GM15510 (cell line): ENCODE measurements around the gene LRRIQ4.

ENCODE experiments used
- POLR2A ChIP-seq: IDR thresholded peaks from 3 replicates; pipeline ENCODE4 v1.6.1; 2011; ENCODE audit warnings: borderline replicate concordance; ENCODE audit not compliant: insufficient read length; ENCODE audit errors: extremely low read depth

Gene LRRIQ4

DNA sequence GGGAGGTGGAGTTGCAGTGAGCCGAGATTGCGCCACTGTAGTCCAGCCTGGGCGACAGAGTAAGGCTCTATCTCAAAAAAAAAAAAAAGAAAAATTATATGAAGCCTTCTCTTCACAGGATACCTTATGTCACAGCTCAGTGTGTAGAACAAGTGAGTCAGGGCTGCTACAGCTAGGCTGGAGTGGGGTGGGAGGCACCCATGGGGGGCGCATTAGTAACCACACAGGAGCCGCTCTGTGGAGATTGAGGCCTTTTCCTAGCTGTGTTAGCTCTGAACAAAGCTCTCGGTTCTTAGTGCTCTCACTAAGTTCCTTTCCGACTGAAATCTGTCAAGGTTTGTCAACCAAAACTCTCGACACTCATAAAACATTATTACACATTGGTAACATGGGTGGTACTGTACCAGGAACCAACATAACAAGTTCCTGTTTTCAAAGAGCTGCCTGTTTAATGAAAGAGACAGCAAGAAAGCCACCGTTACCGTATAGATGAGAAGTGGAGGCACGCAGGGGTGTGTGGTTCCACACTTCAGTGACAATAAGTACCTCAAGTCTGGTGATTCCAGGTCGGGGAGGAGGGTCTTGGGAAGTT is 52.6 kb downstream of the LRRIQ4 start:
- no peak for TF ChIP-seq POLR2A

DNA sequence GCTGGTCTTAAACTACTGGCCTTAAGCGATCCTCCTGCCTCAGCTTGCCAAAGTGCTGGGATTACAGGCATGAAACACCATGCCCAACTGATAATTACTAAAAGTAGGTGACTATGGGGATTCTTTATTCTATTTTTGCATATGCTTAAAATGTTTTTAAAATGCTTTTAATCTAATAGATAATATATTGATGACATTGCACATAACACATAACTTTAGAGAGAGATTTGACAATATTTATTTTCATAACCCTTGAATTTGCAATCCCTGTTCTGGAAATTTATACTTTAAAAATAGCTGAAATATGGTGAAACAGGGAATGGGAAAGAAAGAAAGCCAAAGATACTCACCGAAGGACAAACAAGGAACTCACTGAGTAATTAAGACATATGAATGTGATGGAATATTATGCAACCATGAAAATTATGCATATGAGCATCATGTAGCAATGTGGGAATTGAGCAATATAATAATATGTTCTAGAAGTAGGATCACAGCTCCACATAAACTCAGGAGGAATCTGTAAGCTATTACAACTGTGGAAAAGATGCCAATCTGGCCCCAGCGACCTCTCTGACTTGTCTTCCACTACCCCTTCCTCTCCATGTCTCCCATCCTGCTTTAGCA is 55.0 kb downstream of the LRRIQ4 start:
- TF ChIP-seq POLR2A: no peak

DNA sequence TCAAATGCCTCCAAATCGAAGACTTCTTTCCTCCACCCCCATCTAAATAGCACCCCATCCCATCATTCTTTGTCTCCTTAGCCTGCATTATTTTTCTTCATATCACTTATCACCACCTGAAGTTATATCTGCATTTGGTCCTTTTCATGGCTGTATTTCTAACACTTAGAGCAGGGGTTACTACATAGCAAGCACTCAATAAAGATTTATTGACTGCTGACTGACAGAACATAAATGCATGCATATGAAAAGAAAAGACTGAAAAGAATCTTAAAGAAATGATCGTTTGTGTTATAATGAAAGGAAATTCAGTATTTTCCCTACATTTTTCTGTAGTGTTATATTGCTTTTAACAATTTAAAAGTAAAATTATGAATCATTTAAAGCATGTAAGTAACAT is 55.7 kb downstream of the LRRIQ4 start:
- TF ChIP-seq POLR2A: no peak

DNA sequence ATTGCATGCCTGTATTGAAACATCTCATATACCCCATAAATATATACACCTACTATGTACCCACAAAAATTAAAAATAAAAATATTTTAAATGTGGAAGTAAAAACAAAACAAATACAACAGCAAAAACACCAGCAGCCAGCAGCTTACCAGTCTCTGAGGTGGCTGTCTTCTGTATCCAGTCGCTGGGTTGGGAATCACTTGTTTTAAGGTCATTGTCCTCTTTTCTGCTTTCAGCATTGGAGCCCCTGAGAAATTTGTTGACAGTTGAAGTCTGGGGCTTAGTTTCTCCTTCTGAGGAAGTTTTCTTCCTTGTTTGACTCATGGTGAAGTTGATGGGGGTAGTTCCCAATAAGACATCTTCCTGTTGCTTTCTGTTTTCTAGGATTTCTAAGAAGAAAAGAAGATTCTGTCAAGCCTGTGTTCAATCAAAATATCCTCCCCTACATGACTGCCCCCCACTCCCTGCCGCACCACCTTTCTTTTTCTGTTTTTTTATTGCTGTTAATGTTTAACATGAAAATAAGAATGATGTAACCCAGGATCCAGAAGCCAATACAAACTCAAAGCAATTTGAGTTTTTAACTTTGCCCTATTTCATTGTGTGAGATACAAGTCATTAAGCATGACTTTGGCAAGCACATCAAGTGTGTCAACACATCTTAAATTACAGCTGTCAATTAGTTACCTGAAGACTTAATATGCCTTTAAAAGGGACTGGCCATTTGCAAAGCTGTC is 57.0 kb downstream of the LRRIQ4 start, which contains the start of gene LRRC31:
Gene LRRC31, minus strand, starts transcription at position 452 of the 737 bp plus-strand sequence. Its CDS starts 128 bp downstream, at position 324.
- TF ChIP-seq POLR2A: no peak

DNA sequence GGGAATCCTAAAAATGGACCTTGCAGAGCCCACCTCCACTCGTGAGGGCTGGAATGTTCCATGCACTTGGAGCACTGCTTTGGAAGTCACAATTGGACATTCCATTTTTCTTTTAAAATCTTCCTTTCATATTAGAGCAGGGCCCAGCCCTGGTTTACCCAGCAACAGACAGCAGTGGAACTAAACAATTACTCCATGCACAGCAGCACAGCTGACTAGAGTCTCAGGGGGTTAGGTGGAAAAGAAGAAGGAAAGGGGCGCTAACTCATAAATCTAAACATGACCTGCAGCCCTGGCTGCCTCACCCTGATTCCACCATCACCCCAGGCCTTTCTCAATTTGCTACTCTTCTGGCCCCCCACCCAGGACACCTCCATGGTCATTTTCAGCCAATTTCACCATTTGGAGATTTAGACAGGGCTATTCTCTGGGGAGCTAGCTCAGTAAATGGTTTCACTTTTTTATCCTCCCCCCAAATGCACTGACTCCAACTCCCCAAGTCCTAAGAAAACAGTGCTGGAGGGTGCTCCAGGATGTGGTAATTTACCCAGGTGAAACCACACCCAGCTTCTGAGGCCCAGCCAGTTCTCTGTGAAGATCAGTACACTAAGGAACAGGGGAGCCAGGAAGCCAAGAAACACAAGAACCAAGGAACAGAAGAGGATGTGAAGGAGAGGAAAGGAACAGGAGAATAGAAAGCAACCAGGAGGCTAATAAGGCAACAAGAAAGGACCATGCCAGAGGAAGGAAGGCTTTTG is 58.6 kb downstream of the LRRIQ4 start:
- TF ChIP-seq POLR2A: no peak

DNA sequence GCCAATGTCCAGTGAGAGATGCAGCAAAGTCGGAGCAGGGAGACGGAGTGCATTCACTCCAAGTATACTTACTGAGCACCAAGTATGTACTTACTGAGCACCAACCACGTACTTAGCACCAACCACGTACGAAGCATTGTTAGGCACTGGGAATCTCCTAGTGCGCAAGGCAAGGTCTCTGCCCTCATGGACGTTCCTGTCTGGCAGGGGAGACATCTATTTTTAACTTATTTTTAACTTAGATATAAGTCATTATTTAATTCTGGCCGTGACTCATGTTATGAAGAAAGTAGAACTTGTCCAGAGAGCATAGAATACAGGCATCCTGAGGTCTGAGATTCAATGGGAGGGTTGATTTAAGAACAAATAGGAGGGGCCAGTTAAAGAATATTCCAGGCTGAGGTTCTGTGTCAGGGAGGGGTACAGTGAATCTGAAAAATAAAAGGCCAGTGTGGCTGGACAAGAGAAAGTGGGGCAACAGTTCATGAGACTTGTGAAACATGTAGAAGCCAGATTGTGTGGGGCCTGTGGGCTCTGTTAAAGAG is 66.4 kb downstream of the LRRIQ4 start:
- no peak for TF ChIP-seq POLR2A

DNA sequence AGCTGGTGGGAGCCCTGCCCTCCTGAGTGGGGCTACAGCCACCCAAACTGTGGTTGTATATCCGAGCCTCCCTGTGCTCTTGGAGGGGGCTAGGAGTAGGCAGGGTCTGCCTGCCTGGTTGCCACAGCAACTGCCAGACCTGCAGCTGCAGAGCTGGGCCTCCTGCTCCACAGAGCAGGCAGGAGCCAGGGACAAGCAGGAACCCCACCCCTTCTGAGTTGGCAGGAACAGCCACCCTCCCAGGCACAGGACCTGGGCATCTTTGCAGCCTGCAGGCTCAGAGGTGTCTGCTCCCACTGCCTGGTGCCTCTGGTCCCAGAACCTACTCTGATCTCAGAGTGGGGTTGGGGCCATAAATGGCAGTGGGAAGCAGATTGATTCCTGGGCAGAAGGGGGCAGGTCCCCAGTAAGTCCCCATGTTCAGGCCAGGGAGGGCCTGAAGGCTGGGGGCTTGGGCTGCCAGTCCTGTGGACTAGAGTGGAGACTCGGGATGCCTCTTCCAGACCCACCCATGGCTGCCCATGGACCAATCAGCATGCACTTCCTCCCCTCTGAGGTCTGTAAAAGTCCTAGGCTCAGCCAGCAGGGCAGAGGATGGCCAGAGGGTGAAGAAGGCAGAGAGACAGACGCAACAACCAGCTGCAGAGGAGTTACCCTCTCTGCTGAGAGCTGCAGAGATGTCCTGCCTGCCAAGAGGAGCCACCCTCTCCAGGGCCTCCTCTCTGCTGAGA is 67.3 kb downstream of the LRRIQ4 start:
- TF ChIP-seq POLR2A: no peak

DNA sequence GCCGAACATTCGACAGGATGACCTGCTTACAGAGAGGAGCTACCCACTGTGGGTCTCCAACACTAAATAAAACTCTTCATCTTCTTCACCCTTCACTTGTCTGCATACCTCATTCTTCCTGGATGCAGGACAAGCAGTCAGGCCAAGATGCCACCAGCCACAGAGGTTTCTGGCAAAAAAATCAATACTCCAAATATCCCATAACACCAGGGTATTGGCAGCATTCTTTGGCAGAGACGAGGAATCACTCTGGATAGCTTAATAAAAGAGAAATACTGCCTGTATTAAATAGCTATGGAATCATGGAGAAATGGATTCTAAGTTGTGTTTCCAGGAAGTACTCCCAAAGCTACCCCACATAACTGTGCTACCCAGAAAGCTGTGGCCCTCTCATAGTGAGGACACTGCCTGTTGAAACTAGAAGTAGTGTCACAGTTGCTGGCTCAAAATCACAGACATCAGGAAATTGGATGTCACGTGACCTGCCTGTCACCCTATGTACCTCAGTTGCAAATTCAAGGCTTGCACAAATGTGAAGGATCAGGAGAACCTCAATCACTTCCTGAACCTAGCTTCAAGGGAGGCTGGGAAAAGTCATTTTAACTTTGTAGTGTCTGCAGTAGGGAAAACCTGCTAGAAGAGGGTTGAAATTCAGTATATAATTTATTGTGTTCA is 68.0 kb downstream of the LRRIQ4 start:
- no peak for TF ChIP-seq POLR2A

DNA sequence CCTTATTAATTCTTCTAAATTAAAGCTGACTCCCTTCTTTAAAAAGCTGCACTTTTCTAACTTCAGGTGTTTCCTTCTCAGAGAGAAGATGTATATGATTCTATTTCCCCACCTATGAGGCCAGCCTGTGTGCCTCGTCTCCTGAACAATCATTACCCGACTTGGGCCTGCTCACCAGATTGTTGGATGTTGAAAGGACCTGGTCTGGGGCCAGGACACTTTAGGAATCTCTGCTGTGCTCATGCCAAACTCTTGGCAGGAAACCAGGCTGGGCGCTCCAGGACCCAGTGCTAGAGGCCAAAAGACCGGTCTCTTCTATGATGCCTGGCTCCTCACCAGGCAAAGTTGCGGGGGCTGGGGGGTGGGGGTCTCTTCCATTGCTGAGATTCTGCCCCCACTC is 74.0 kb downstream of the LRRIQ4 start:
- no peak for TF ChIP-seq POLR2A
